A673 (cell line): Measurements from ENCODE around the gene ASMT. TPM values are rescaled to one million over a fixed set of nuclear protein-coding genes. Genes with fewer than 3 reads are reported as not detected.

Experiments
- BruUV-seq: library from RNA; stranded (reverse); fragments of 400-500 nt; replicated peaks from 2 replicates; lab custom pipeline; 2021; lab: Mats Ljungman, UMichigan
- CTCF ChIA-PET: fragments of 300-600 bp; sonication (Branson Sonifier 250); formaldehyde crosslinking; loops from one replicate; lab custom pipeline; 2022; ENCODE audit warnings: antibody characterized with exemption; lab: Charles Lee
- POLR2A ChIA-PET: fragments of 300-600 bp; sonication (Branson Sonifier 250); formaldehyde crosslinking; loops from one replicate; lab custom pipeline; 2022; ENCODE audit warnings: antibody characterized with exemption; ENCODE audit not compliant: low non-redundant PET; lab: Charles Lee
- DNase-seq: peaks from one replicate; pipeline ENCODE4 v3.0.0-alpha.2; 2015; ENCODE audit warnings: low spot score
- H3K27ac ChIP-seq: fragments of 200-600 bp; sonication (generic); 2 replicates; pipeline ENCODE4 v1.5.1; 2016; ENCODE audit warnings: mixed run types, low read depth, mild to moderate bottlenecking, mixed read lengths, antibody characterized with exemption, low read length; ENCODE audit not compliant: poor library complexity, severe bottlenecking
- H3K27me3 ChIP-seq: fragments of 200-600 bp; sonication (generic); replicated peaks from 2 replicates; pipeline ENCODE4 v1.6.1; 2017; ENCODE audit warnings: mixed run types, low read depth, mild to moderate bottlenecking, mixed read lengths, antibody characterized with exemption, low read length; ENCODE audit not compliant: insufficient read depth, poor library complexity
- H3K36me3 ChIP-seq: fragments of 200-600 bp; sonication (generic); 2 replicates; pipeline ENCODE4 v1.6.1; 2016; ENCODE audit warnings: mixed run types, mild to moderate bottlenecking, mixed read lengths, antibody characterized with exemption, low read length; ENCODE audit not compliant: insufficient read depth, poor library complexity, severe bottlenecking
- H3K4me1 ChIP-seq: fragments of 200-600 bp; sonication (generic); 2 replicates; pipeline ENCODE4 v1.6.1; 2017; ENCODE audit warnings: mixed run types, mild to moderate bottlenecking, mixed read lengths, antibody characterized with exemption, low read length; ENCODE audit not compliant: insufficient read depth, poor library complexity, severe bottlenecking
- H3K4me3 ChIP-seq: fragments of 200-600 bp; sonication (generic); 2 replicates; pipeline ENCODE4 v1.5.1; 2016; ENCODE audit warnings: low read depth, mixed run types, mild to moderate bottlenecking, mixed read lengths, low read length; ENCODE audit not compliant: poor library complexity, severe bottlenecking
- H3K9me3 ChIP-seq: fragments of 200-600 bp; sonication (generic); 2 replicates; pipeline ENCODE4 v1.6.1; 2016; ENCODE audit warnings: mixed run types, low read depth, mild to moderate bottlenecking, mixed read lengths, antibody characterized with exemption, low read length; ENCODE audit not compliant: poor library complexity, severe bottlenecking
- EZH2 ChIP-seq: fragments of 200-600 bp; sonication (generic); IDR thresholded peaks from 2 replicates; pipeline ENCODE4 v1.6.1; 2017; ENCODE audit warnings: borderline replicate concordance, low read depth, mild to moderate bottlenecking, mixed read lengths, antibody characterized with exemption, low read length; ENCODE audit not compliant: poor library complexity, severe bottlenecking
- intact Hi-C: fragments of 100-400 bp; cut with micrococcal nuclease; formaldehyde crosslinking; loops from one replicate; pipeline ENCODE4 v1.10.0; 2022; ENCODE audit not compliant: unreplicated experiment
- total RNA-seq: library from RNA; stranded (reverse); gene quantifications from 2 replicates; pipeline ENCODE4 v1.2.3, GENCODE V29; 2021
- TF ChIP-seq, protein P1 (sequence below): fragments of 300-800, 200-600 bp; sonication (generic); conservative IDR thresholded peaks from 2 replicates; pipeline ENCODE4 v1.5.1; 2017; ENCODE audit warnings: low read depth, mild to moderate bottlenecking, antibody characterized with exemption, low read length, moderate library complexity, mixed read lengths

Gene ASMT
- total RNA-seq, 1 experiment from 2014 or later = not detected

DNA sequence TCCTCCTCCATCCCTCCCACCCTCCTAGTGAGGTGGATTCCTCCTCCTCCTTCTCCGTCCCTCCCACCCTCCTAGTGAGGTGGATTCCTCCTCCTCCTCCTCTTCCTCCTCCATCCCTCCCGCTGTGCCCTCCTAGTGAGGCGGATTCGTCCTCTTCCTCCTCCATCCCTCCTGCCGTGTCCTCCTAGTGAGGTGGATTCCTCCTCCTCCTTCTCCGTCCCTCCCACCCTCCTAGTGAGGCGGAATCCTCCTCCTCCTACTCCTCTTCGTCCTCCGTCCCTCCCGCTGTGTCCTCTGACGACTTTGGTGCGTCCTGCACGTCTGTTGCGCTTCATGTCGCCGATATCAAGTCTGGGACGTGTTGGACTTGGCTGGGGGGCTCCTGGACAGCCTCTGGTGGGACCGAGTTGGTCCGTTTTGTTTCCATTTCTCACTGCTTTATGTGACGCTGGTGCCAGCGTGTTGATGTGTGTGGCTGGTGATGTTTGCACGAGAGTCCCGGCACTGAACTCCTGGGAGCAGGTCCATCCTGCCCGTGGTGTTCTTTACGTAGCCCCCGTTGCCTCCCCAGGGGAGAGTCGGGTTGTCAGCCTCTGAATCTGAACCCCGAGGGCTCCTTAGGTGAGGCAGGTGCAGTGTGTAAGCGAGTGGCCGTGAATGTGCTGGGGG lies 18.0 kb upstream of the ASMT start:
- TF ChIP-seq, protein P1, sequence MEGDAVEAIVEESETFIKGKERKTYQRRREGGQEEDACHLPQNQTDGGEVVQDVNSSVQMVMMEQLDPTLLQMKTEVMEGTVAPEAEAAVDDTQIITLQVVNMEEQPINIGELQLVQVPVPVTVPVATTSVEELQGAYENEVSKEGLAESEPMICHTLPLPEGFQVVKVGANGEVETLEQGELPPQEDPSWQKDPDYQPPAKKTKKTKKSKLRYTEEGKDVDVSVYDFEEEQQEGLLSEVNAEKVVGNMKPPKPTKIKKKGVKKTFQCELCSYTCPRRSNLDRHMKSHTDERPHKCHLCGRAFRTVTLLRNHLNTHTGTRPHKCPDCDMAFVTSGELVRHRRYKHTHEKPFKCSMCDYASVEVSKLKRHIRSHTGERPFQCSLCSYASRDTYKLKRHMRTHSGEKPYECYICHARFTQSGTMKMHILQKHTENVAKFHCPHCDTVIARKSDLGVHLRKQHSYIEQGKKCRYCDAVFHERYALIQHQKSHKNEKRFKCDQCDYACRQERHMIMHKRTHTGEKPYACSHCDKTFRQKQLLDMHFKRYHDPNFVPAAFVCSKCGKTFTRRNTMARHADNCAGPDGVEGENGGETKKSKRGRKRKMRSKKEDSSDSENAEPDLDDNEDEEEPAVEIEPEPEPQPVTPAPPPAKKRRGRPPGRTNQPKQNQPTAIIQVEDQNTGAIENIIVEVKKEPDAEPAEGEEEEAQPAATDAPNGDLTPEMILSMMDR = no peak
- TF ChIP-seq EZH2 = no peak
- intact Hi-C loops = no loop called here
- ChIA-PET POLR2A (no interaction called here), CTCF (no interaction called here)
- H3K9me3 ChIP-seq = no peaks in the 10 kb centered on the region
- no peak overlapping the region for H3K4me3 ChIP-seq
- no peak for DNase-seq
- H3K27me3 ChIP-seq = no peaks in the 10 kb centered on the region
- no peaks in the 10 kb centered on the region for H3K4me1 ChIP-seq
- H3K36me3 ChIP-seq = peaks cover 79% of the 10 kb centered on the region
- no TSS peak for BruUV-seq
- no peak overlapping the region for H3K27ac ChIP-seq

DNA sequence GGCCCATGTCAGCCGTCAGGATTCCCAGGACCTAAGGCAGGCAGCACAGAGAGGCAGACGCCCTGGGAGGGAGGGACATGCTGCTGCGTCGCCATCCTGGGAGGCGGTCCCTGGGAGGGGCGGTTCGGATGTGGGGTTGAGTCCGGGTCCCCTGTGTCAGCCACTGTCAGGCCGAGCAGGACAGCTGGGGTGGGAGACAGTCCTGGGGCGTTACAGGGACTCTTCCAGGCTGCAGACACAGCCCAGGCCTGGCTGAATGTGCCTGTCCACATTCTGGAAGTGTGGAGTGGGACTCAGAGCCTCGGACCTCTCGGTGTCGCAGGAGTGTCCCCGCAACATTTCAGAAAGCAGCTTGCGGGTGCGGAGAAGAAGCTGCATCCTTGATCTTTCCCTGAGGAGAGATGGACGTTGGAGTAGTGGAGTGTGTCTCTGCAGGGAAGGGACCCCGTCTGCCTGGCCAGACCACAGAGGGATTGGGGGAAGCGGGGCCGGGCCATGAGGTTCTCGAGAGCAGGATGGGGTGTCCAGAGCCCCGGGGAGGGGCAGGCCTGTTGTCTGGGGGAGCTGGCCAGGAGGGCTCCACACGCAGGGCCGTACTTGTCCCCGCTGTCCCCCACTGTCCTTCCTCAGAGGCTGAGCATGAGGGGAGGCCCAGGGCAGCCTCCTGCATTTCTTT lies 17.4 kb upstream of the ASMT start:
- Histone ChIP-seq H3K36me3 (peaks cover 86% of the 10 kb centered on the region), H3K4me3 (no peak overlapping the region), H3K9me3 (no peaks in the 10 kb centered on the region), H3K27ac (no peak overlapping the region), H3K27me3 (no peaks in the 10 kb centered on the region), H3K4me1 (no peaks in the 10 kb centered on the region)
- intact Hi-C loops = no loop called here
- BruUV-seq = no TSS peak
- TF ChIP-seq EZH2 = no peak
- TF ChIP-seq, protein P1 = no peak
- POLR2A ChIA-PET = no interaction called here
- DNase-seq = no peak
- CTCF ChIA-PET = no interaction called here

DNA sequence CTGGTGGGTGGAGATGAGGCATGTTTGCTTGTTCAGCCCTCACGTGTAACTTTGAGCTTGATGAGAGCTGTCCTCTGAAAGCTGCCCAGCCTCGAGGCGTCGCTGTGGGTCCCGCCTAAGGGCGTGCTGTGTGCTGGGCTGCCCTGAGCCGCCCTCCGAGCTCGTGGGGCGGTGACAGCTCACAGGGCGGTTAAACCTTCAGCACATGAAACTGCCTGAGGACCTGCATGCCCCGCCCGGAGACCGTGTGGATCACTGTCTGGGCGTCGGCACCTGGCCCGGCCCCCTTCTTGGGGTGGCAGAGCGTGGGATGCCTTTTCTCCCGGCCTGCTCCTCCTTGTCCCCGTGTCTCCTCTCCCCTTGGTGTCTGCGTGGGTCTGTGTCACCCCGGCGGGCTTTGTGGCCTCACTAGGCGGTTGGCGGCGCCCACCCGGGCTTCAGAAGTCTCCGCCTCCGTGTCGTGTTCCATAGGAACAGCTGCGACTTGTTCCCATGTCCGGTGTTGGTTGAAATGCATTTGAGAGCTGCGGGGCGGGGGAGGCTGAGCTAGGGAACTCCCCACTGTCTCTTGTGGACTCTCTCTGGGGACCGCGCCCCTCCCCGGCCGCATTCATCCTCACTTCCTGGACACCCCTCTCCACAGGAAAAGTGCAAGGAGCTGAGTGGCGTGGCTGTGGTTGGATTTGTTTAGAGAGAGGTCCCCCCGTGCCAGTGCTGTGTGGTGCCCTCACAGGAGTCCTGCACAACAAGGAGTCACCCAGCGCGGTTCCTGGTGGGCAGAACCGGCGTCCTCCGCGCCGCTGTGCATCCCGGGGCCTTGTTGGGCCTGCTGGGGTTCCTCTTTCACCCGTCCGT lies 16.6 kb upstream of the ASMT start:
- CTCF ChIA-PET = no interaction called here
- POLR2A ChIA-PET = no interaction called here
- Histone ChIP-seq H3K27me3 (no peaks in the 10 kb centered on the region), H3K9me3 (no peaks in the 10 kb centered on the region), H3K4me1 (no peaks in the 10 kb centered on the region), H3K36me3 (peaks cover 89% of the 10 kb centered on the region), H3K27ac (no peak overlapping the region), H3K4me3 (no peak overlapping the region)
- intact Hi-C loops = no loop called here
- no peak for TF ChIP-seq EZH2
- TF ChIP-seq, protein P1 = no peak
- no TSS peak for BruUV-seq
- no peak for DNase-seq
